ENCODE data around the gene CCDC33. TPM values are rescaled to one million over a fixed set of nuclear protein-coding genes. Genes with fewer than 3 reads are reported as not detected.

The CCDC33 gene
- polyA plus RNA-seq, 3 donors from 2014 or later, result not detected

GRCh38 chr15:74281147-74282133 lies 45.3 kb downstream of the CCDC33 start:
- DNase-seq, result no peak
- no peak overlapping the region for H3K27ac Mint-ChIP-seq
- peak overlapping the region in 1 of 5 donors; percentile 22 for H3K4me3 Mint-ChIP-seq
- no peaks in the 10 kb centered on the region for H3K4me1 Mint-ChIP-seq
- H3K9me3 Mint-ChIP-seq, result no peaks in the 10 kb centered on the region
- H3K36me3 Mint-ChIP-seq, result no peaks in the 10 kb centered on the region
- H3K27me3 Mint-ChIP-seq (ENCODE audit: low read depth in 3 of 3), result peaks cover 0 to 5% (median 1%) of the 10 kb centered on the region in 3 donors

- H3K9me3 Mint-ChIP-seq, result no peaks in the 10 kb centered on the region
- H3K4me3 Mint-ChIP-seq, result no peak overlapping the region
- H3K27ac Mint-ChIP-seq, result no peak overlapping the region
- H3K27me3 Mint-ChIP-seq (ENCODE audit: low read depth in 3 of 3), result peaks cover 0 to 11% (median 0%) of the 10 kb centered on the region in 3 donors
- DNase-seq, result no peak
- H3K36me3 Mint-ChIP-seq, result no peaks in the 10 kb centered on the region
- H3K4me1 Mint-ChIP-seq, result no peaks in the 10 kb centered on the region
Observed at GRCh38 chr15:74283368-74283767, 47.2 kb downstream of the CCDC33 start.

DNA sequence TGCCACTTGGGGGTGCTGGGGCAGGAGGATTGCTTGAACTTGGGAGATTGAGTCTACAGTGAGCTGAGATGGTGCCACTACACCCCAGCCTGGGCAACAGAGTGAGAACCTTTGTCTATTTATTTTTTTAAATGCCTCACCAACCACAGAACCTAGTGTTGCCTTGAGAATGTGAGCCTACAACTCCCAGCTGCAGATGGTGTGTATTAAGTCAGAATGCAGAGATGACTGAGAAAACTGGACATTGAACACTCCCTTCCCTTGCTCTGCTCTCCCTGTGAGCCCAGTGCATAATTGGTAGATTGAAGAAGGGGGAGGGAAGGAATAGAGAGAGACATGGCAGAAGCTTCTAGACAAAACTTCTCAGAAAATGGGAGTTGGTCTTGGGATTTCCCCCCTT lies 53.5 kb downstream of the CCDC33 start:
- Mint-ChIP-seq H3K36me3 (no peaks in the 10 kb centered on the region), H3K27ac (no peak overlapping the region), H3K4me1 (no peaks in the 10 kb centered on the region), H3K27me3 (ENCODE audit: low read depth in 3 of 3) (peaks cover 0 to 17% (median 0%) of the 10 kb centered on the region in 3 donors), H3K4me3 (no peak overlapping the region), H3K9me3 (no peaks in the 10 kb centered on the region)
- DNase-seq, result no peak

- H3K27me3 Mint-ChIP-seq (ENCODE audit: low read depth in 3 of 3), result peaks cover 0 to 16% (median 2%) of the 10 kb centered on the region in 3 donors
- no peaks in the 10 kb centered on the region for H3K9me3 Mint-ChIP-seq
- H3K27ac Mint-ChIP-seq, result no peak overlapping the region
- no peak for DNase-seq
- no peak overlapping the region for H3K4me3 Mint-ChIP-seq
- no peaks in the 10 kb centered on the region for H3K36me3 Mint-ChIP-seq
- H3K4me1 Mint-ChIP-seq, result no peaks in the 10 kb centered on the region
Observed at GRCh38 chr15:74290645-74291044, 54.5 kb downstream of the CCDC33 start.

- DNase-seq, result peak; percentile 50 to 62 (median 58)
- Mint-ChIP-seq H3K36me3 (no peaks in the 10 kb centered on the region), H3K27ac (no peak overlapping the region), H3K27me3 (ENCODE audit: low read depth in 3 of 3) (peaks cover 0 to 14% (median 4%) of the 10 kb centered on the region in 3 donors), H3K4me1 (no peaks in the 10 kb centered on the region), H3K9me3 (no peaks in the 10 kb centered on the region), H3K4me3 (no peak overlapping the region)
Observed at GRCh38 chr15:74291101-74292071, 55.3 kb downstream of the CCDC33 start.

- Mint-ChIP-seq H3K27me3 (ENCODE audit: low read depth in 3 of 3) (peaks cover 2 to 8% (median 4%) of the 10 kb centered on the region in 3 donors), H3K27ac (no peak overlapping the region), H3K4me1 (no peaks in the 10 kb centered on the region), H3K9me3 (no peaks in the 10 kb centered on the region), H3K4me3 (no peak overlapping the region), H3K36me3 (no peaks in the 10 kb centered on the region)
- no peak for DNase-seq
Observed at GRCh38 chr15:74293021-74293810, 57.1 kb downstream of the CCDC33 start.

DNA sequence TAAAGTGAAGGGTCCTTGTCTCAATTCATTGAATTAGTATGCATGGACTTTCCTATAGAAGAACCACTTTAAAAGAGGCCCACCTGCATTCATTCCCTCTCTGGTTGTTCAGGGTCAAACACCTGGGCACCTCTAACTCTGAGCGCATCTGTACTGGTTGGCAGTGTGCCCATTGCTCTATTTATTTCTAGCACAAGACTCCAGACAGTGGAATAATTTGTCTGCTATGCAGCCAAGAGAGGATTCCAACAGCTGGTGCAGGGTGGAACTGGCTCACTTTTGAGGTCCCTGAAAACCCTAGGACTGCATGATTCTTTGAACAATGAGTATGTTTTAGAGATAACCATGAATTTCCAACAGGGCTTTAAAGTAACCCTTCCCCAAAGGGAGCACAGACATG lies 57.9 kb downstream of the CCDC33 start:
- Mint-ChIP-seq H3K36me3 (no peaks in the 10 kb centered on the region), H3K27ac (no peak overlapping the region), H3K27me3 (ENCODE audit: low read depth in 3 of 3) (peaks cover 2 to 8% (median 4%) of the 10 kb centered on the region in 3 donors), H3K4me1 (no peaks in the 10 kb centered on the region), H3K9me3 (no peaks in the 10 kb centered on the region), H3K4me3 (no peak overlapping the region)
- no peak for DNase-seq

- peaks cover 0 to 7% (median 2%) of the 10 kb centered on the region in 3 donors for H3K27me3 Mint-ChIP-seq (ENCODE audit: low read depth in 3 of 3)
Observed at GRCh38 chr15:74295800-74296199, 59.7 kb downstream of the CCDC33 start.

DNA sequence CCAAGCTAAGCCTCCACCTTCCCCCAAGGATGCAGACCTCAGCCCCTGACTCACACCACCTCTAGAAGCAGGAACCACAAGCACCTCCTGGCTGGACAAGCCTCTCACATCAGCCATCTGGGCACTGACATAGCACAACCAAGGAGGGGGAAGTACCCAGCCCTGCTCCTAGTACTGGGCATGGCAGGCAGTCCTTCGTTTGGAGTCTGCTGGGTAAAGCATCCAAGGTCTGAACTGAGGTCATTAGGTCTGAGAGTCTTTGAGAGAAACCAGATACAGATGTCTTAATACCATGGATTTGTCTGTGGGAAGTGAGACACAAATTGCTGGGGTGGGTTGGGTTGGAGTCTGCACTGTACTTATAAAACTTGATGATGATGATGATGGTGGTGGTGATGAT lies 61.8 kb downstream of the CCDC33 start:
- Mint-ChIP-seq H3K9me3 (no peaks in the 10 kb centered on the region), H3K4me3 (no peak overlapping the region), H3K36me3 (no peaks in the 10 kb centered on the region), H3K27ac (no peak overlapping the region), H3K27me3 (ENCODE audit: low read depth in 3 of 3) (peaks cover 2 to 7% (median 7%) of the 10 kb centered on the region in 3 donors), H3K4me1 (no peaks in the 10 kb centered on the region)
- no peak for DNase-seq

More at GRCh38 chr15:74295800-74296199, 59.7 kb downstream of the CCDC33 start:
- DNase-seq, result no peak
- H3K9me3 Mint-ChIP-seq, result no peaks in the 10 kb centered on the region
- H3K4me3 Mint-ChIP-seq, result no peak overlapping the region
- H3K27ac Mint-ChIP-seq, result no peak overlapping the region
- no peaks in the 10 kb centered on the region for H3K4me1 Mint-ChIP-seq
- no peaks in the 10 kb centered on the region for H3K36me3 Mint-ChIP-seq

DNA sequence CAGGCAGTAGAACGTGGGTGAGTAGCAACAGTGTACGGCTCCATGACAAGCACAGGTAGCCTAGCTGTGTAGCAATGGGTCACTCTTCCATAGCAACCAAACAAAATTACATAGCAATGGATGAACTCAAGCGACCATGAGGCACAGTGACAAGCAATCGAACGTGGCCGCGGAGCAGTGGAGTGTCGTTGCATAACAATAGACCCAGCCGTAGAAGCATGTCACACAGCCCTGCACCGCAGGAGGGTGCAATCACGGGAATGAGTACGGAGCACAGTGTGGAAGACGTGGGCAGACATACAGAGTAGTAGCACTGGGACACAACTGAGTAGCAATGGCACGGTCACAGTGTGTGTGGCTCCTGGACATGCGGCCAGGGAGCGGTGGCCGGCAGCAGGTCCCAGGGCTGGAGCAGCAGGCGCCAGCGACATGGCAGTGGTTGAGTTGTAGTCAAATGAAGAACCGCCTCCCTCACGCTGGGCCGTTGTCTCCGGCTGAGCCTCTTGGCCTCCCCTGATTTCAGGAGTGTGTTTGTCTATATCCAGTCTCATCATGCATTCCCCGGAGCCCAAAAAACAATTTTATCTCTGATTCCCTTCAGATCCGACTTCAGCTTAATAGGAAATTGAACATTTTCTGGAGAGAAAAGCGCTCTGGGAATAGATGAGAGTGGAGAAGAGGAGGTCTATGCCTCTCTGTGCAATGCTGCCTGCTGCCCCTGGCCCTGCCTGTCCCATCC lies 64.1 kb downstream of the CCDC33 start:
- H3K4me1 Mint-ChIP-seq, result no peaks in the 10 kb centered on the region
- H3K27me3 Mint-ChIP-seq (ENCODE audit: low read depth in 3 of 3), result peaks cover 2 to 8% (median 8%) of the 10 kb centered on the region in 3 donors
- no peak for DNase-seq
- H3K9me3 Mint-ChIP-seq, result no peaks in the 10 kb centered on the region
- no peaks in the 10 kb centered on the region for H3K36me3 Mint-ChIP-seq
- no peak overlapping the region for H3K27ac Mint-ChIP-seq
- no peak overlapping the region for H3K4me3 Mint-ChIP-seq

DNA sequence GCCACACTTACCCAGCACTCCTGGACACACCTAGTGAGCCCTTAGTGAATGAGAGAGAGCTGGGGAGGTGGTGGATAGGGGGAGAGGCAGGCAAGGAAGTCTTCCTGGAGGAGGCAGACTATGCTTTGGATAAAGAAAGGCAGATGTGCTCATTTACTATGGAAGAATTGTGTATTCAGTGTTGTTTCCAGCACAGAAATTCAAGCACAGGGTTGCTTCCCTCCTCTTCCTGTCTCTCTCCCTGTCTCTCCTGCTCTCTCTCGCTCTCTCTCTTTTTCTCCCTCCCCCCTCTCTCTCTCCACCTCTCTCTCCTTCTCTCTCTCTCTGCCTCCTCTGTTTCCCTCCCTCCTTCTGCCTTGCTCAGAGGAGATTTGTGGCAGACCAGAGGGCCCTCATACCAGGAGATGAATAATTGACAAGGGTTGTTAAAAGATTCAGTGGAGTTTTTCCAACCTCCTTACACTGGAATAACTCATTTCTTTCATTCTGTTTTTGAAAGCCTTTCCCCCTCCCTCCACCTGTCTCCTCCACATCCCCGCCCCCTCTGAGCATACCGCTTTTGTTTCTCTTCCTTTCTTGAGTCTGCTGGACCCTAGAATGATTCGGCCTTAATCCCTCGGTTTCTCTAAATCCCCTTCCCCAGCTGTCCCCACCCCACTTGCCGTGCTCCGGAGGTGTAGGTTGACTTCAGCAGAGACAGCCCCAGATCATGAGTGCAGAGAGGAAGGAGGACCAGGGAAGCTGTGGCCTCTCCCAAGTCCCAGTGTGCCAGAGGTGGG lies 65.6 kb downstream of the CCDC33 start:
- H3K4me3 Mint-ChIP-seq, result no peak overlapping the region
- DNase-seq, result no peak
- H3K4me1 Mint-ChIP-seq, result no peaks in the 10 kb centered on the region
- H3K36me3 Mint-ChIP-seq, result no peaks in the 10 kb centered on the region
- H3K27me3 Mint-ChIP-seq (ENCODE audit: low read depth in 3 of 3), result peaks cover 6 to 15% (median 7%) of the 10 kb centered on the region in 3 donors
- H3K27ac Mint-ChIP-seq, result no peak overlapping the region
- no peaks in the 10 kb centered on the region for H3K9me3 Mint-ChIP-seq

DNA sequence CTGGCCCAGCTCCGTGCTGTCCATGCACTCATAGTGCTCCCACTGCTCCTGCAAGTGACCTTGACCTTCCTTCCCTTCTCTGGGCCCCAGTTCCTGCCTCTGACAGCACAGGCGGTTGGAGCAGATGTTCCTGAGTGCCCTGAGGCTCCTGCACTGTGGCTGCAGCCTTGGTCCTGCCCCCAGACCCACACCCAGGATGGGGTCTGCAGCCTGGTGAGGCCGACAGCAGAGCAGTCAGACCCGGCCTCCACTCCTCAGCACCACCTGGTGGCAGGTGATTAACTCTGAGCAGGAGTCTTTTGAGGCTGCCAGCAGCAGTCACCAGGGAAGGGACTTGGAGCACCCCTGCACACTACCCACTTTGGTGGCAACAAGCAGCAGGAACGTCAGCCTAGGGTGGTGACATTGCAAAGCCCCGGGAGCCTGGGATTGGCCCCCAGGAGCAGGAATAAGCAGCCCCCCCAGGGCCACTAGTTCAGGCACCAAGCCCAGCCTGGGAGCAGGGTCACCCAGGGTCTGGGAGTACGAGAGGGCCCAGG lies 66.8 kb downstream of the CCDC33 start:
- no peaks in the 10 kb centered on the region for H3K9me3 Mint-ChIP-seq
- no peaks in the 10 kb centered on the region for H3K4me1 Mint-ChIP-seq
- H3K27me3 Mint-ChIP-seq (ENCODE audit: low read depth in 3 of 3), result peaks cover 5 to 15% (median 7%) of the 10 kb centered on the region in 3 donors
- H3K27ac Mint-ChIP-seq, result no peak overlapping the region
- no peak overlapping the region for H3K4me3 Mint-ChIP-seq
- no peak for DNase-seq
- H3K36me3 Mint-ChIP-seq, result no peaks in the 10 kb centered on the region

Data from immature natural killer cell (primary cell).